Activated CD4-positive, alpha-beta T cell treated with anti-CD3 and anti-CD28 coated beads, Interleukin-2, amount 10 ng/mL, durations not matched to agents 24 days and 14 days (primary cell): ENCODE data around the gene PARK7. TPM values are rescaled to one million over a fixed set of nuclear protein-coding genes. Genes with fewer than 3 reads are reported as not detected.
"Not testable (repeated sequence)": the region's sequence is repeated elsewhere in the genome, so short reads cannot be mapped to it uniquely, and the experiment has no call there.

ENCODE experiments used
- DNase-seq: peaks from one replicate; pipeline ENCODE4 v3.0.0; 2022
- H3K27ac Mint-ChIP-seq: one replicate; pipeline ENCODE4 v1.8.0; 2022; ENCODE audit warnings: mild to moderate bottlenecking, mixed read lengths
- H3K27me3 Mint-ChIP-seq: one replicate; pipeline ENCODE4 v1.8.0; 2022; ENCODE audit warnings: mixed read lengths
- H3K36me3 Mint-ChIP-seq: one replicate; pipeline ENCODE4 v1.8.0; 2022; ENCODE audit warnings: low read depth, mild to moderate bottlenecking, mixed read lengths
- H3K4me1 Mint-ChIP-seq: one replicate; pipeline ENCODE4 v1.8.0; 2021; ENCODE audit warnings: mixed read lengths
- H3K4me3 Mint-ChIP-seq: one replicate; pipeline ENCODE4 v1.8.0; 2022; ENCODE audit warnings: mild to moderate bottlenecking, moderate library complexity, mixed read lengths
- H3K9me3 Mint-ChIP-seq: one replicate; pipeline ENCODE4 v1.8.0; 2021; ENCODE audit warnings: mixed read lengths
- intact Hi-C: fragments of 100-400 bp; cut with micrococcal nuclease; formaldehyde crosslinking; loops from one replicate; pipeline ENCODE4 v1.15.1; 2023
- total RNA-seq: library from RNA; stranded (reverse); gene quantifications from 2 replicates; pipeline ENCODE4 v1.2.3, GENCODE V29; 2022

PARK7 gene
- total RNA-seq, 1 donor from 2014 or later: 409 TPM

- DNase-seq: no peak
- intact Hi-C loops: no loop called here
- peaks cover 43% of the 10 kb centered on the region for H3K4me1 Mint-ChIP-seq
- H3K4me3 Mint-ChIP-seq: no peak overlapping the region
- no peaks in the 10 kb centered on the region for H3K27me3 Mint-ChIP-seq
- peak overlapping the region; percentile 73 for H3K27ac Mint-ChIP-seq
- H3K36me3 Mint-ChIP-seq: peaks cover 3% of the 10 kb centered on the region
- H3K9me3 Mint-ChIP-seq: no peaks in the 10 kb centered on the region
These were observed 5.1 kb upstream of the PARK7 start for GRCh38 chr1:7956218-7957032.

GRCh38 chr1:7960165-7960564 is 1.3 kb upstream of the PARK7 start:
- Mint-ChIP-seq H3K4me3 (peak overlapping the region; percentile 99), H3K36me3 (peaks cover 33% of the 10 kb centered on the region), H3K9me3 (no peaks in the 10 kb centered on the region), H3K27ac (peak overlapping the region; percentile 69), H3K4me1 (peaks cover 49% of the 10 kb centered on the region), H3K27me3 (no peaks in the 10 kb centered on the region)
- DNase-seq: no peak
- intact Hi-C loops: loop anchor here (2.0 to 5.0 kb wide), 2 partner anchors 39 to 178 kb away; partner anchors contain the start of gene PER3

DNA sequence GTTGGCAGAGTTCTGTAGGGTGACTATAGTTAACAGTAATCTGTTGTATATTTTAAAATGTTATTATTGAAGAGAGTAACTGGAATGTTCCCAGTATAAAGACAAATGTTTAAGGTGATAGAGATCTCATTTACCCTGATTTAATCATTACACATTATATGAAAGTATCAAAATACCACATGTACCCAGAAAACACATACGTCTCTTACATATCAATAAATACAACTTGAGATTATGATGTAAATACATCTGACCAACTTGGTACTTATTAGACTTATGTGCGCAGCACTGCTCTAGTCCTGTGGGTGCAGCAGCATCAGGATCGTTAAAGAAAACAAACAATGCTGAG is 670 bp upstream of the PARK7 start:
- Mint-ChIP-seq H3K36me3 (peaks cover 39% of the 10 kb centered on the region), H3K27ac (peak overlapping the region; percentile 100), H3K4me3 (peak overlapping the region; percentile 99), H3K9me3 (no peaks in the 10 kb centered on the region), H3K27me3 (no peaks in the 10 kb centered on the region), H3K4me1 (peaks cover 50% of the 10 kb centered on the region)
- intact Hi-C loops: loop anchor here (2.0 to 5.0 kb wide), 2 partner anchors 40 to 179 kb away; partner anchors contain the start of gene PER3
- DNase-seq: no peak

- intact Hi-C loops: loop anchor here (5.0 kb wide), 1 partner anchor 180 kb away; the partner anchor contains the start of gene PER3
- H3K27me3 Mint-ChIP-seq: no peaks in the 10 kb centered on the region
- H3K36me3 Mint-ChIP-seq: peaks cover 49% of the 10 kb centered on the region
- peak overlapping the region; percentile 99 for H3K4me3 Mint-ChIP-seq
- H3K27ac Mint-ChIP-seq: peak overlapping the region; percentile 100
- DNase-seq: no peak
- H3K4me1 Mint-ChIP-seq: peaks cover 47% of the 10 kb centered on the region
- H3K9me3 Mint-ChIP-seq: no peaks in the 10 kb centered on the region
These were observed 464 bp downstream of the PARK7 start for GRCh38 chr1:7962014-7962335.

DNA sequence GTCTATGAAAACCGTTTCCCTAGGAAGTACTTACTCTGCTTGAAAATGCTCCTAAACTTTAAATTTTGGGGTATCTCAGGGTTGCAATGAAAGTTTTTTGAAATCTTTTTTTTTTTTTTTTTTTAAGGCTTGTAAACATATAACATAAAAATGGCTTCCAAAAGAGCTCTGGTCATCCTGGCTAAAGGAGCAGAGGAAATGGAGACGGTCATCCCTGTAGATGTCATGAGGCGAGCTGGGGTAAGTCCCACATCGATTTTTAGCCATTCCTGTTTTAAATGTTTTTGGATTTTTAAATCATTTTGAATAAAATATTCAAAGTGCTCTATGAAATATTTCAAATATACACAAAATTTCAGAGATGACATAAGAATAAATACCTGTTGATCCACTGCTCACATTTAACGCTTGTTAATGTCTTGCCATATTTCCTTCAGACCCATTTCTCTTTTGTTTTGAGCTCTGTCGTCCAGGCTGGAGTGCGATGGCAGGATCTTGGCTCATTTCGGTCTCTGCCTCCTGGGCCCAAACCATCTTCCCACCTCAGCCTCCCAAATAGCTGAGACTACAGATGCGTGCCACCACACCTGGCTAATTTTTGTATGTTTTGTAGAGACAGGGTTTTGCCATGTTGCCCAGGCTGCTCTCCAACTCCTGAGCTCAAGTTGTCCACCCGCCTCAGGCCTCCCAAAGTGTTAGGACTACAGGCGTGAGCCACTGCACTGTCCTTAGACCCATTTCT is 1.3 kb downstream of the PARK7 start:
- Mint-ChIP-seq H3K27me3 (no peaks in the 10 kb centered on the region), H3K9me3 (no peaks in the 10 kb centered on the region), H3K27ac (peak overlapping the region; percentile 100), H3K4me3 (peak overlapping the region; percentile 99), H3K4me1 (peaks cover 46% of the 10 kb centered on the region), H3K36me3 (peaks cover 57% of the 10 kb centered on the region)
- DNase-seq: no peak
- intact Hi-C loops: loop anchor here (5.0 kb wide), 1 partner anchor 181 kb away; the partner anchor contains the start of gene PER3

DNA sequence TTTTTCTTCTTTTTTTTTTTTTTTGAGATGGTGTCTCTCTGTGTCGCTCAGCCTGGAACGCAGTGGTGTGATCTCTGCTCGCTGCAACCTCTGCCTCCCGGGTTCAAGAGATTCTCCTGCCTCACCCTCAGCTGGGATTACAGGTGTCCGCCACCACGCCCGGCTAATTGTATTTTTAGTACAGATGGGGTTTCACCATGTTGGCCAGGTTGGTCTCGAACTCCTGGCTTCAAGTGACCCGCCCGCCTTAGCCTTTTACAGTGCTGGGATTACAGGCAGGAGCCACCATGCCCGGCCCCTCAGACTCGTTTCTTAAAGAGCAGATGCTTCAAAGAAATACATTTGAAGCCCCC is 1.8 kb downstream of the PARK7 start:
- Mint-ChIP-seq H3K27ac (peak overlapping the region; percentile 78), H3K36me3 (peaks cover 57% of the 10 kb centered on the region)
- H3K9me3 Mint-ChIP-seq: not testable (repeated sequence)

GRCh38 chr1:7963841-7964240 is 2.3 kb downstream of the PARK7 start:
- intact Hi-C loops: loop anchor here (5.0 kb wide), 1 partner anchor 182 kb away; the partner anchor contains the start of gene PER3
- peaks cover 59% of the 10 kb centered on the region for H3K36me3 Mint-ChIP-seq
- peak overlapping the region; percentile 99 for H3K4me3 Mint-ChIP-seq
- peak overlapping the region; percentile 78 for H3K27ac Mint-ChIP-seq
- not testable (repeated sequence) for H3K27me3 Mint-ChIP-seq, DNase-seq, H3K9me3 Mint-ChIP-seq
- peaks cover 46% of the 10 kb centered on the region for H3K4me1 Mint-ChIP-seq

More for the DNA sequence above, 1.8 kb downstream of the PARK7 start:
- Mint-ChIP-seq H3K4me3 (peak overlapping the region; percentile 99), H3K4me1 (peaks cover 46% of the 10 kb centered on the region)
- H3K27me3 Mint-ChIP-seq, DNase-seq: not testable (repeated sequence)
- intact Hi-C loops: loop anchor here (5.0 kb wide), 1 partner anchor 181 kb away; the partner anchor contains the start of gene PER3

- Mint-ChIP-seq H3K4me3 (peak overlapping the region; percentile 55), H3K9me3 (no peaks in the 10 kb centered on the region), H3K27ac (peak overlapping the region; percentile 15), H3K36me3 (peaks cover 64% of the 10 kb centered on the region), H3K27me3 (no peaks in the 10 kb centered on the region), H3K4me1 (peaks cover 43% of the 10 kb centered on the region)
- intact Hi-C loops: loop anchor here (5.0 kb wide), 1 partner anchor 182 kb away; the partner anchor contains the start of gene PER3
- no peak for DNase-seq
These were observed 3.0 kb downstream of the PARK7 start for GRCh38 chr1:7964476-7964875.

DNA sequence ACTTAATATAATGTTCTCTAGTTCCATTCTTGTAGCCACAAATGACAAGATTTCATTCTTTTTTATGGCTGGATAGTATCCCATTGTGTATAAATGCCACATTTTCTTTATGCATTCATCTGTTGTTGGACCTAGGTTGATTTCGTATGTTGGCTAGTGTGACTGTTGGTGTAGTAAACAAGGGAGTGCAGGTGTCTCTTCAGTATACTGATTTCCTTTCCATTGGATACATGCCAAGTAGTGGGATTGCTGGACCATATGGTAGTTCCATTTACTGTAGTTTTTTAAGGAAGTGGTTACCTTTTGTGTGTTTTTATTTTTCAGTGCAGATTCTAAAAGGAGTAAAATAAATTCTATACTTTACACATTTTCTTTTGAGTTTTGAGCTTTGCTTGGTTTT is 5.7 kb downstream of the PARK7 start:
- no peak overlapping the region for H3K27ac Mint-ChIP-seq
- H3K4me3 Mint-ChIP-seq: peak overlapping the region; percentile 2
- no peaks in the 10 kb centered on the region for H3K27me3 Mint-ChIP-seq
- intact Hi-C loops: no loop called here
- peaks cover 36% of the 10 kb centered on the region for H3K4me1 Mint-ChIP-seq
- DNase-seq: no peak
- no peaks in the 10 kb centered on the region for H3K9me3 Mint-ChIP-seq
- H3K36me3 Mint-ChIP-seq: peaks cover 76% of the 10 kb centered on the region

GRCh38 chr1:7967651-7968050 is 6.1 kb downstream of the PARK7 start:
- H3K27me3 Mint-ChIP-seq: no peaks in the 10 kb centered on the region
- no peaks in the 10 kb centered on the region for H3K9me3 Mint-ChIP-seq
- intact Hi-C loops: no loop called here
- DNase-seq: no peak
- H3K4me3 Mint-ChIP-seq: no peak overlapping the region
- no peak overlapping the region for H3K27ac Mint-ChIP-seq
- peaks cover 36% of the 10 kb centered on the region for H3K4me1 Mint-ChIP-seq
- peaks cover 79% of the 10 kb centered on the region for H3K36me3 Mint-ChIP-seq

DNA sequence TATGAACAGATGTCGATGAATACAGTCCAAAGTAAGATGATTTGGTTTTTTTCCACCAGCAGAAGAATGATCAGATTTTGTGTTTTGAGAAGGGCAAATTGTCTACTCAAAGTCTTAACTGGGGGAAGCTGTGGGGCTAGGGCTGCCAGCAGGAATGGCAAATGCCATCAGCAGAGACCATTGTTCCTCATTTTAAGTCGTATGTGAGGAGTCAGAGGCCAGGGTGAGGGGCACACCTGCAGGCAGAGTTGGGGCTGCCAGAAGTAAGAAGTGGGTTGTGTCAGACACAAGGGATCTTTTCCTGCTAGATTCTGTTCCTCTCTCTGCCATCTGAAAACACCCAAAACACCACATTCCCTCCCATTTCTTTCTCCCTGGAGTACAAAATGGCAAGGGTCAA is 8.7 kb downstream of the PARK7 start:
- H3K27me3 Mint-ChIP-seq: no peaks in the 10 kb centered on the region
- no peak overlapping the region for H3K27ac Mint-ChIP-seq
- no peak overlapping the region for H3K4me3 Mint-ChIP-seq
- intact Hi-C loops: no loop called here
- no peaks in the 10 kb centered on the region for H3K9me3 Mint-ChIP-seq
- no peak for DNase-seq
- H3K36me3 Mint-ChIP-seq: peaks cover 66% of the 10 kb centered on the region
- H3K4me1 Mint-ChIP-seq: peaks cover 14% of the 10 kb centered on the region

GRCh38 chr1:7971024-7971423 is 9.5 kb downstream of the PARK7 start:
- no peaks in the 10 kb centered on the region for H3K27me3 Mint-ChIP-seq
- peaks cover 9% of the 10 kb centered on the region for H3K4me1 Mint-ChIP-seq
- H3K36me3 Mint-ChIP-seq: peaks cover 64% of the 10 kb centered on the region
- DNase-seq: no peak
- no peaks in the 10 kb centered on the region for H3K9me3 Mint-ChIP-seq
- no peak overlapping the region for H3K27ac Mint-ChIP-seq
- no peak overlapping the region for H3K4me3 Mint-ChIP-seq
- intact Hi-C loops: no loop called here

- intact Hi-C loops: no loop called here
- H3K27ac Mint-ChIP-seq: no peak overlapping the region
- no peak for DNase-seq
- H3K4me3 Mint-ChIP-seq: no peak overlapping the region
- no peaks in the 10 kb centered on the region for H3K27me3 Mint-ChIP-seq
- peaks cover 59% of the 10 kb centered on the region for H3K36me3 Mint-ChIP-seq
- H3K9me3 Mint-ChIP-seq: no peaks in the 10 kb centered on the region
- peaks cover 1% of the 10 kb centered on the region for H3K4me1 Mint-ChIP-seq
These were observed 10.8 kb downstream of the PARK7 start for GRCh38 chr1:7972285-7972684.

DNA sequence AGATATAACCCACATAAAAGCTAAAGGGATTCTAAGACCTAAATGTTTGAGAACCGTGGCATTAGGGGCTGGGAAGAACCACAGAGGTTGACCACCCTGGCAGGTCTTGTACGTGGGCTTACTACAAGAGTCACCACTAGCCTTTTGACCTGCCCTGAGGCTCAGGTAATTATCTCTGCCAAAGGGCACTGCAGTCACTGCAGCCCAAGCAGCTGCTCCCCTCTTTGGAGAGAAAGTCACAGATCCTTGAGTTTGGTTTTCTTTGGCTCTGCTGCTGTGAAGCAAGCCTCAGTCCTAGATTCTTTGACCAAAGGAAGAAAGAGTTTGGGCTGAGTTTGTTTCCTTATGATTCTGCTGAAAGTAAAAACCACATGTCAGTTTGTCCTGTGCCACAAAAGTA is 11.6 kb downstream of the PARK7 start:
- intact Hi-C loops: no loop called here
- DNase-seq: no peak
- Mint-ChIP-seq H3K4me3 (no peak overlapping the region), H3K4me1 (no peaks in the 10 kb centered on the region), H3K36me3 (peaks cover 57% of the 10 kb centered on the region), H3K9me3 (no peaks in the 10 kb centered on the region), H3K27ac (no peak overlapping the region), H3K27me3 (no peaks in the 10 kb centered on the region)
